GM23248 (cell line): Measurements from ENCODE around the gene TNKS2.

ENCODE experiments used
- EZH2 ChIP-seq: fragments of 200-600 bp; sonication (generic); IDR thresholded peaks from 2 replicates; pipeline ENCODE4 v1.6.1; 2018; ENCODE audit warnings: antibody characterized with exemption, mild to moderate bottlenecking; ENCODE audit not compliant: insufficient read depth, poor library complexity, severe bottlenecking
- EZH2phosphoT487 ChIP-seq: fragments of 200-600 bp; sonication (generic); IDR thresholded peaks from 2 replicates; pipeline ENCODE4 v1.6.1; 2018; ENCODE audit warnings: antibody characterized with exemption, moderate library complexity, mild to moderate bottlenecking, low read depth; ENCODE audit not compliant: insufficient read depth

DNA sequence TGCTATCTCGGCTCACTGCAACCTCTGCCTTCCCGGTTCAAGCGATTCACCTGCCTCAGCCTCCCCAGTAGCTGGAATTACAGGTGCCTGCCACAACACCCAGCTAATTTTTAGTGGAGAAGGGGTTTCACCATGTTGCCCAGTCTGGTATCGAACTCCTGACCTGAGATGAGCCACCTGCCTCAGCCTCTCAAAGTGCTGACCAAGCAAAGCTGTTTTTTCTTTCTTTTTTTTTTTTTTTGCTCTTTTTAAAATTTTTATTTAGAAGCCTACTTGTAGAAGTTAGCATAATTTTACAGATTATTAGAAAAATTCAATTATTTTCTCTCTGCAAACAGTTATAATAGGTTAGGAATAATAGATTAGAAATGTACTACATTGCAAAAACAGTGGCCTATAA lies 112.2 kb downstream of the TNKS2 start:
- TF ChIP-seq EZH2, result no peak
- no peak for TF ChIP-seq EZH2phosphoT487
